Liver (tissue), 3 donors: ENCODE measurements around the gene KIAA1217.
"Not testable (repeated sequence)": the region's sequence is repeated elsewhere in the genome, so short reads cannot be mapped to it uniquely, and the experiment has no call there.

Experiments
- FOXA1 ChIP-seq: IDR thresholded peaks from 2 replicates; pipeline ENCODE4 v1.6.1; 2016; ENCODE audit warnings: antibody characterized with exemption
- GABPA ChIP-seq, 2 donors: IDR thresholded peaks in 1 of 2; conservative IDR thresholded peaks in 1 of 2; 2 replicates each; pipeline ENCODE4 v1.6.1; 2016; ENCODE audit warnings: antibody characterized with exemption in 2 of 2, mild to moderate bottlenecking in 1 of 2, moderate library complexity in 1 of 2
- RAD21 ChIP-seq, 2 donors: IDR thresholded peaks; 2 replicates each; pipeline ENCODE4 v1.6.1; 2016; ENCODE audit warnings: antibody characterized with exemption in 2 of 2, mild to moderate bottlenecking in 2 of 2
- TAF1 ChIP-seq: conservative IDR thresholded peaks from 2 replicates; pipeline ENCODE4 v1.6.1; 2016; ENCODE audit warnings: antibody characterized with exemption, mild to moderate bottlenecking
- TF ChIP-seq, protein P1 (sequence below): fragments of 150-350 bp; IDR thresholded peaks from 2 replicates; pipeline ENCODE4 v1.5.1; 2017; ENCODE audit warnings: improper control_type of control experiment, low read depth, low read length; ENCODE audit not compliant: missing input control
- TF ChIP-seq, protein P2 (sequence below): IDR thresholded peaks from 2 replicates; pipeline ENCODE4 v1.6.1; 2016; ENCODE audit warnings: antibody characterized with exemption
- TF ChIP-seq, protein P3 (sequence below): IDR thresholded peaks from 2 replicates; pipeline ENCODE4 v1.6.1; 2016; ENCODE audit warnings: antibody characterized with exemption
- donor health status: healthy.
- donor health status: healthy.

DNA sequence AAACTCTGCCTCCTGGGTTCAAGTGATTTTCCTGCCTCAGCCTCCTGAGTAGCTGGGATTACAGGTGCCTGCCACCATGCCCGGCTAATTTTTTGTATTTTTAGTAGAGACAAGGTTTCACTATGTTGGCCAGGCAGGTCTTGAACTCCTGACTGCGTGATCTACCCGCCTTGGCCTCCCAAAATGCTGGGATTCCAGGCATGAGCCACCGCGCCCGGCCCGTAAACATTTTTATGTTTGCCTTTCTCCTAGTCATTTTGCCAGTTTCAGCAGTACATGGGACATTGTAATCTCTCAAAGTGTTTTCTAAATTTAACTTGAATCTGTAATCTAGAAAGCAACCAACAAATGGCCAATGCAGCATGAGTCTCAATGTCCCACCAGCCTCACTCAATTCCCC lies 128.8 kb downstream of the KIAA1217 start:
- not testable (repeated sequence) for TF ChIP-seq TAF1; GABPA (IDR thresholded peaks at IDR 0.05 in 1 of 2, conservative IDR thresholded peaks at IDR 0.05 in 1 of 2); FOXA1; RAD21 (IDR thresholded peaks at IDR 0.05)
- TF ChIP-seq, protein P1, sequence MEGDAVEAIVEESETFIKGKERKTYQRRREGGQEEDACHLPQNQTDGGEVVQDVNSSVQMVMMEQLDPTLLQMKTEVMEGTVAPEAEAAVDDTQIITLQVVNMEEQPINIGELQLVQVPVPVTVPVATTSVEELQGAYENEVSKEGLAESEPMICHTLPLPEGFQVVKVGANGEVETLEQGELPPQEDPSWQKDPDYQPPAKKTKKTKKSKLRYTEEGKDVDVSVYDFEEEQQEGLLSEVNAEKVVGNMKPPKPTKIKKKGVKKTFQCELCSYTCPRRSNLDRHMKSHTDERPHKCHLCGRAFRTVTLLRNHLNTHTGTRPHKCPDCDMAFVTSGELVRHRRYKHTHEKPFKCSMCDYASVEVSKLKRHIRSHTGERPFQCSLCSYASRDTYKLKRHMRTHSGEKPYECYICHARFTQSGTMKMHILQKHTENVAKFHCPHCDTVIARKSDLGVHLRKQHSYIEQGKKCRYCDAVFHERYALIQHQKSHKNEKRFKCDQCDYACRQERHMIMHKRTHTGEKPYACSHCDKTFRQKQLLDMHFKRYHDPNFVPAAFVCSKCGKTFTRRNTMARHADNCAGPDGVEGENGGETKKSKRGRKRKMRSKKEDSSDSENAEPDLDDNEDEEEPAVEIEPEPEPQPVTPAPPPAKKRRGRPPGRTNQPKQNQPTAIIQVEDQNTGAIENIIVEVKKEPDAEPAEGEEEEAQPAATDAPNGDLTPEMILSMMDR = not testable (repeated sequence)
- TF ChIP-seq, protein P2, sequence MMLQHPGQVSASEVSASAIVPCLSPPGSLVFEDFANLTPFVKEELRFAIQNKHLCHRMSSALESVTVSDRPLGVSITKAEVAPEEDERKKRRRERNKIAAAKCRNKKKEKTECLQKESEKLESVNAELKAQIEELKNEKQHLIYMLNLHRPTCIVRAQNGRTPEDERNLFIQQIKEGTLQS = not testable (repeated sequence)
- TF ChIP-seq, protein P3, sequence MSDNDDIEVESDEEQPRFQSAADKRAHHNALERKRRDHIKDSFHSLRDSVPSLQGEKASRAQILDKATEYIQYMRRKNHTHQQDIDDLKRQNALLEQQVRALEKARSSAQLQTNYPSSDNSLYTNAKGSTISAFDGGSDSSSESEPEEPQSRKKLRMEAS = not testable (repeated sequence)
